DND-41 (cell line): ENCODE results near the gene FHOD3.

ENCODE experiments used
- ATAC-seq: fragments of 200-7000 bp; cut with Tn5 transposase; 3 replicates; pipeline ENCODE4 v1.9.1; 2021; ENCODE audit warnings: low read depth; ENCODE audit not compliant: insufficient read depth
- DNase-seq: peaks from one replicate; pipeline ENCODE4 v3.0.0-alpha.2; 2020
- H2AFZ ChIP-seq: 2 replicates; pipeline ENCODE4 v1.6.0; 2012; ENCODE audit warnings: low read depth, low read length
- H3K27ac ChIP-seq: 2 replicates; pipeline ENCODE4 v1.5.1; 2012; ENCODE audit warnings: low read length, inconsistent platforms
- H3K27me3 ChIP-seq: fragments of 200-600 bp; sonication (generic); 2 replicates; pipeline ENCODE4 v1.6.0; 2012; ENCODE audit warnings: low read length, mild to moderate bottlenecking, inconsistent platforms; ENCODE audit not compliant: insufficient read depth, poor library complexity
- H3K36me3 ChIP-seq: 2 replicates; pipeline ENCODE4 v1.5.1; 2012; ENCODE audit warnings: low read length, inconsistent platforms; ENCODE audit not compliant: insufficient read depth
- H3K4me1 ChIP-seq: 2 replicates; pipeline ENCODE4 v1.5.1; 2012; ENCODE audit warnings: mild to moderate bottlenecking, low read length; ENCODE audit not compliant: insufficient read depth
- H3K4me2 ChIP-seq: 2 replicates; pipeline ENCODE4 v1.6.0; 2012; ENCODE audit warnings: mild to moderate bottlenecking, moderate library complexity, low read length, inconsistent platforms; ENCODE audit not compliant: insufficient read depth
- H3K4me3 ChIP-seq, 2 experiments: fragments of 200-600 bp in 1 of 2; shearing (Covaris generic) in 1 of 2; 2 replicates each; pipeline ENCODE4 v1.5.1; 2012 to 2016; ENCODE audit warnings: inconsistent platforms in 2 of 2, low read length in 2 of 2, mild to moderate bottlenecking in 2 of 2, low read depth in 1 of 2, moderate library complexity in 1 of 2
- H3K79me2 ChIP-seq: 2 replicates; pipeline ENCODE4 v1.6.0; 2012; ENCODE audit warnings: low read length, inconsistent platforms; ENCODE audit not compliant: insufficient read depth
- H3K9ac ChIP-seq: 2 replicates; pipeline ENCODE4 v1.6.0; 2012; ENCODE audit warnings: low read depth, mild to moderate bottlenecking, inconsistent platforms, low read length, moderate library complexity
- H3K9me3 ChIP-seq: 2 replicates; pipeline ENCODE4 v1.5.1; 2012; ENCODE audit warnings: low read length, moderate library complexity, mild to moderate bottlenecking, inconsistent platforms; ENCODE audit not compliant: insufficient read depth, severe bottlenecking
- H4K20me1 ChIP-seq: 2 replicates; pipeline ENCODE4 v1.6.0; 2012; ENCODE audit warnings: low read length; ENCODE audit not compliant: insufficient read depth
- CTCF ChIP-seq: IDR thresholded peaks from 2 replicates; pipeline ENCODE4 v1.5.1; 2012; ENCODE audit warnings: borderline replicate concordance, low read length, moderate library complexity, mild to moderate bottlenecking; ENCODE audit not compliant: poor library complexity, severe bottlenecking; ENCODE audit errors: extremely low read depth
- EZH2 ChIP-seq: IDR thresholded peaks from 3 replicates; pipeline ENCODE4 v1.6.1; 2012; ENCODE audit warnings: borderline replicate concordance, low read depth, mild to moderate bottlenecking, moderate library complexity, low read length, inconsistent platforms; ENCODE audit not compliant: severe bottlenecking

Gene FHOD3

GRCh38 chr18:36663312-36663711 lies 365.8 kb downstream of the FHOD3 start:
- H3K27ac ChIP-seq: no peak overlapping the region
- H3K36me3 ChIP-seq: no peaks in the 10 kb centered on the region
- H4K20me1 ChIP-seq: no peaks in the 10 kb centered on the region
- DNase-seq (no peak), ATAC-seq (no peak)
- no peaks in the 10 kb centered on the region for H3K9me3 ChIP-seq
- no peaks in the 10 kb centered on the region for H3K27me3 ChIP-seq
- H3K9ac ChIP-seq: no peak overlapping the region
- TF ChIP-seq CTCF (no peak), EZH2 (no peak)
- no peak overlapping the region for H2AFZ ChIP-seq
- no peak overlapping the region for H3K4me2 ChIP-seq
- H3K4me1 ChIP-seq: no peaks in the 10 kb centered on the region
- H3K4me3 ChIP-seq: no peak overlapping the region
- no peaks in the 10 kb centered on the region for H3K79me2 ChIP-seq

GRCh38 chr18:36665952-36666351 lies 368.4 kb downstream of the FHOD3 start:
- no peak overlapping the region for H2AFZ ChIP-seq
- no peaks in the 10 kb centered on the region for H3K27me3 ChIP-seq
- no peak overlapping the region for H3K4me3 ChIP-seq
- no peak overlapping the region for H3K4me2 ChIP-seq
- H3K4me1 ChIP-seq: no peaks in the 10 kb centered on the region
- no peak for TF ChIP-seq EZH2
- no peak for TF ChIP-seq CTCF
- H3K79me2 ChIP-seq: no peaks in the 10 kb centered on the region
- H3K27ac ChIP-seq: no peak overlapping the region
- H3K9ac ChIP-seq: no peak overlapping the region
- H3K9me3 ChIP-seq: no peaks in the 10 kb centered on the region
- ATAC-seq (no peak), DNase-seq (no peak)
- no peaks in the 10 kb centered on the region for H4K20me1 ChIP-seq
- no peaks in the 10 kb centered on the region for H3K36me3 ChIP-seq

GRCh38 chr18:36667811-36668210 lies 370.3 kb downstream of the FHOD3 start:
- H4K20me1 ChIP-seq: no peaks in the 10 kb centered on the region
- TF ChIP-seq CTCF (no peak), EZH2 (no peak)
- H3K4me3 ChIP-seq: no peak overlapping the region

GRCh38 chr18:36668349-36668748 lies 370.8 kb downstream of the FHOD3 start:
- ATAC-seq: no peak
- DNase-seq: no peak
- no peaks in the 10 kb centered on the region for H3K27me3 ChIP-seq
- no peak overlapping the region for H3K4me2 ChIP-seq
- H3K79me2 ChIP-seq: no peaks in the 10 kb centered on the region
- TF ChIP-seq EZH2 (no peak), CTCF (no peak)
- no peak overlapping the region for H3K9ac ChIP-seq
- no peaks in the 10 kb centered on the region for H3K9me3 ChIP-seq
- H3K4me3 ChIP-seq: no peak overlapping the region
- no peaks in the 10 kb centered on the region for H4K20me1 ChIP-seq
- H3K36me3 ChIP-seq: no peaks in the 10 kb centered on the region
- H3K4me1 ChIP-seq: no peaks in the 10 kb centered on the region
- H2AFZ ChIP-seq: no peak overlapping the region
- H3K27ac ChIP-seq: no peak overlapping the region

More at GRCh38 chr18:36667811-36668210, 370.3 kb downstream of the FHOD3 start:
- no peaks in the 10 kb centered on the region for H3K9me3 ChIP-seq
- H3K4me2 ChIP-seq: no peak overlapping the region
- H2AFZ ChIP-seq: no peak overlapping the region
- H3K9ac ChIP-seq: no peak overlapping the region
- ATAC-seq (no peak), DNase-seq (no peak)
- no peaks in the 10 kb centered on the region for H3K36me3 ChIP-seq
- H3K27me3 ChIP-seq: no peaks in the 10 kb centered on the region
- H3K79me2 ChIP-seq: no peaks in the 10 kb centered on the region
- H3K4me1 ChIP-seq: no peaks in the 10 kb centered on the region
- no peak overlapping the region for H3K27ac ChIP-seq
